GM23338 (cell line): Measurements from ENCODE around the gene APOL5. TPM values are rescaled to one million over a fixed set of nuclear protein-coding genes. Genes with fewer than 3 reads are reported as not detected.

ENCODE experiments used
- ATAC-seq: fragments of 200-7000 bp; cut with Tn5 transposase; 3 replicates; pipeline ENCODE4 v1.9.1; 2020
- DNase-seq: peaks from one replicate; pipeline ENCODE4 v3.0.0-alpha.2; 2015; ENCODE audit warnings: low spot score
- H2AFZ ChIP-seq: fragments of 200-600 bp; sonication (generic); 2 replicates; pipeline ENCODE4 v1.8.0; 2016; ENCODE audit warnings: antibody characterized with exemption, mild to moderate bottlenecking, moderate library complexity
- H3F3A ChIP-seq: fragments of 200-600 bp; sonication (generic); replicated peaks from 2 replicates; pipeline ENCODE4 v1.8.0; 2017; ENCODE audit warnings: antibody characterized with exemption, mixed run types, low read depth
- H3K27ac ChIP-seq: fragments of 200-600 bp; sonication (generic); 2 replicates; pipeline ENCODE4 v1.6.1; 2016; ENCODE audit warnings: low read depth
- H3K27me3 ChIP-seq: fragments of 200-600 bp; sonication (generic); 2 replicates; pipeline ENCODE4 v1.8.0; 2016; ENCODE audit warnings: mild to moderate bottlenecking, mixed run types, moderate library complexity; ENCODE audit not compliant: insufficient read depth
- H3K36me3 ChIP-seq: fragments of 200-600 bp; sonication (generic); 2 replicates; pipeline ENCODE4 v1.8.0; 2016; ENCODE audit warnings: mild to moderate bottlenecking; ENCODE audit not compliant: insufficient read depth
- H3K4me1 ChIP-seq: fragments of 200-600 bp; sonication (generic); 2 replicates; pipeline ENCODE4 v1.8.0; 2016; ENCODE audit warnings: mild to moderate bottlenecking, moderate library complexity; ENCODE audit not compliant: insufficient read depth
- H3K4me2 ChIP-seq: fragments of 200-600 bp; sonication (generic); 2 replicates; pipeline ENCODE4 v1.7.1; 2017; ENCODE audit warnings: mixed run types
- H3K4me3 ChIP-seq: fragments of 200-600 bp; sonication (generic); 2 replicates; pipeline ENCODE4 v1.6.1; 2016; ENCODE audit warnings: mixed run types
- H3K79me2 ChIP-seq: fragments of 200-600 bp; sonication (generic); replicated peaks from 2 replicates; pipeline ENCODE4 v1.8.0; 2017; ENCODE audit warnings: mild to moderate bottlenecking; ENCODE audit not compliant: insufficient read depth
- H3K9me2 ChIP-seq: fragments of 200-600 bp; sonication (generic); 2 replicates; pipeline ENCODE4 v1.8.0; 2017; ENCODE audit not compliant: insufficient read depth
- H4K20me1 ChIP-seq: fragments of 200-600 bp; sonication (generic); replicated peaks from 2 replicates; pipeline ENCODE4 v1.8.0; 2017; ENCODE audit warnings: mild to moderate bottlenecking; ENCODE audit not compliant: insufficient read depth
- H3K27ac Mint-ChIP-seq: 2 replicates; pipeline ENCODE4 v1.8.0; 2020; ENCODE audit warnings: inconsistent platforms, mild to moderate bottlenecking, moderate library complexity, mixed read lengths
- H3K27me3 Mint-ChIP-seq: 3 replicates; pipeline ENCODE4 v1.8.0; 2022; ENCODE audit warnings: low read depth, mild to moderate bottlenecking, moderate library complexity, mixed read lengths, inconsistent platforms; ENCODE audit not compliant: insufficient read depth, poor library complexity
- H3K36me3 Mint-ChIP-seq: 3 replicates; pipeline ENCODE4 v1.8.0; 2021; ENCODE audit warnings: low read depth, mild to moderate bottlenecking, inconsistent platforms, moderate library complexity, mixed read lengths
- H3K4me1 Mint-ChIP-seq: 3 replicates; pipeline ENCODE4 v1.8.0; 2020; ENCODE audit warnings: mild to moderate bottlenecking, inconsistent platforms, mixed read lengths
- H3K4me3 Mint-ChIP-seq: 3 replicates; pipeline ENCODE4 v1.8.0; 2021; ENCODE audit warnings: moderate library complexity, mild to moderate bottlenecking, inconsistent platforms, mixed read lengths
- H3K9me3 Mint-ChIP-seq: 3 replicates; pipeline ENCODE4 v1.8.0; 2020; ENCODE audit warnings: moderate library complexity, mild to moderate bottlenecking, inconsistent platforms, mixed read lengths
- JUNB ChIP-seq: IDR thresholded peaks from one replicate; pipeline ENCODE4 v1.6.1; 2016; ENCODE audit warnings: antibody characterized with exemption; ENCODE audit not compliant: unreplicated experiment
- POLR2AphosphoS5 ChIP-seq: IDR thresholded peaks from 2 replicates; pipeline ENCODE4 v1.6.1; 2016; ENCODE audit warnings: antibody characterized with exemption, low read depth
- REST ChIP-seq: IDR thresholded peaks from one replicate; pipeline ENCODE4 v1.6.1; 2018; ENCODE audit warnings: antibody characterized with exemption; ENCODE audit not compliant: unreplicated experiment
- ZNF331 ChIP-seq: fragments of 250-450 bp; sonication (Bioruptor Pico); IDR thresholded peaks from 2 replicates; pipeline ENCODE4 v1.5.0; 2020; ENCODE audit warnings: low read depth, mild to moderate bottlenecking, moderate library complexity
- polyA plus RNA-seq: library from polyadenylated mRNA; unstranded; fragments of >200 nt; fragmentation: Nextera tagmentation; extraction: Ambion mirVana; gene quantifications from 2 replicates; pipeline ENCODE4 v1.2.1, GENCODE V29; 2016
- total RNA-seq: library from RNA; depleted of rRNA; stranded (reverse); fragments of >200 nt; shearing (Covaris generic); gene quantifications from 2 replicates; pipeline ENCODE4 v1.2.3, GENCODE V29; 2014
- TF ChIP-seq, protein P1 (sequence below): IDR thresholded peaks from 2 replicates; pipeline ENCODE4 v1.6.1; 2016; ENCODE audit warnings: antibody characterized with exemption
- TF ChIP-seq, protein P2 (sequence below), 2 experiments: fragments of 200-600 bp in 1 of 2; sonication (generic) in 1 of 2; conservative IDR thresholded peaks; 2 replicates each; pipeline versions ENCODE4 v1.5.1 to v1.6.1; 2016 to 2017; ENCODE audit warnings: antibody characterized with exemption in 2 of 2, low read depth in 2 of 2, mild to moderate bottlenecking in 2 of 2, moderate library complexity in 1 of 2

Gene APOL5
- total and polyA plus RNA-seq, 2 experiments from 2014 or later: not detected

- Mint-ChIP-seq H3K4me1 (no peaks in the 10 kb centered on the region), H3K27ac (no peak overlapping the region), H3K9me3 (peaks cover 3% of the 10 kb centered on the region; the same call in 1 of the 3 replicates), H3K4me3 (no peak overlapping the region), H3K27me3 (peaks cover 2% of the 10 kb centered on the region), H3K36me3 (no peaks in the 10 kb centered on the region)
- ATAC-seq (peak; percentile 97), DNase-seq (peak; percentile 72)
- TF ChIP-seq, protein P1, sequence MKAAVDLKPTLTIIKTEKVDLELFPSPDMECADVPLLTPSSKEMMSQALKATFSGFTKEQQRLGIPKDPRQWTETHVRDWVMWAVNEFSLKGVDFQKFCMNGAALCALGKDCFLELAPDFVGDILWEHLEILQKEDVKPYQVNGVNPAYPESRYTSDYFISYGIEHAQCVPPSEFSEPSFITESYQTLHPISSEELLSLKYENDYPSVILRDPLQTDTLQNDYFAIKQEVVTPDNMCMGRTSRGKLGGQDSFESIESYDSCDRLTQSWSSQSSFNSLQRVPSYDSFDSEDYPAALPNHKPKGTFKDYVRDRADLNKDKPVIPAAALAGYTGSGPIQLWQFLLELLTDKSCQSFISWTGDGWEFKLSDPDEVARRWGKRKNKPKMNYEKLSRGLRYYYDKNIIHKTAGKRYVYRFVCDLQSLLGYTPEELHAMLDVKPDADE: no peak
- TF ChIP-seq, protein P2, sequence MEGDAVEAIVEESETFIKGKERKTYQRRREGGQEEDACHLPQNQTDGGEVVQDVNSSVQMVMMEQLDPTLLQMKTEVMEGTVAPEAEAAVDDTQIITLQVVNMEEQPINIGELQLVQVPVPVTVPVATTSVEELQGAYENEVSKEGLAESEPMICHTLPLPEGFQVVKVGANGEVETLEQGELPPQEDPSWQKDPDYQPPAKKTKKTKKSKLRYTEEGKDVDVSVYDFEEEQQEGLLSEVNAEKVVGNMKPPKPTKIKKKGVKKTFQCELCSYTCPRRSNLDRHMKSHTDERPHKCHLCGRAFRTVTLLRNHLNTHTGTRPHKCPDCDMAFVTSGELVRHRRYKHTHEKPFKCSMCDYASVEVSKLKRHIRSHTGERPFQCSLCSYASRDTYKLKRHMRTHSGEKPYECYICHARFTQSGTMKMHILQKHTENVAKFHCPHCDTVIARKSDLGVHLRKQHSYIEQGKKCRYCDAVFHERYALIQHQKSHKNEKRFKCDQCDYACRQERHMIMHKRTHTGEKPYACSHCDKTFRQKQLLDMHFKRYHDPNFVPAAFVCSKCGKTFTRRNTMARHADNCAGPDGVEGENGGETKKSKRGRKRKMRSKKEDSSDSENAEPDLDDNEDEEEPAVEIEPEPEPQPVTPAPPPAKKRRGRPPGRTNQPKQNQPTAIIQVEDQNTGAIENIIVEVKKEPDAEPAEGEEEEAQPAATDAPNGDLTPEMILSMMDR (conservative IDR thresholded peaks at IDR 0.05; ENCODE audit: low read depth in 2 of 2): peak; percentile 66 to 72
- TF ChIP-seq REST: no peak
- Histone ChIP-seq H3F3A (no peaks in the 10 kb centered on the region), H3K4me3 (no peak overlapping the region), H3K27me3 (no peaks in the 10 kb centered on the region), H3K9me2 (no peaks in the 10 kb centered on the region), H4K20me1 (no peaks in the 10 kb centered on the region), H3K27ac (no peak overlapping the region), H3K4me1 (no peaks in the 10 kb centered on the region), H3K36me3 (no peaks in the 10 kb centered on the region), H3K4me2 (no peak overlapping the region), H2AFZ (no peak overlapping the region), H3K79me2 (no peaks in the 10 kb centered on the region)
These were observed 1.7 kb downstream of the APOL5 start for GRCh38 chr22:35719212-35719875.

- Histone ChIP-seq H3K27me3 (no peaks in the 10 kb centered on the region), H2AFZ (0 out of 2 replicates have a peak overlapping the region, but pooled peaks have one; percentile 32), H3K79me2 (no peaks in the 10 kb centered on the region), H3K4me3 (no peak overlapping the region), H3F3A (no peaks in the 10 kb centered on the region), H3K36me3 (no peaks in the 10 kb centered on the region), H4K20me1 (no peaks in the 10 kb centered on the region), H3K4me1 (no peaks in the 10 kb centered on the region), H3K27ac (no peak overlapping the region), H3K4me2 (no peak overlapping the region), H3K9me2 (no peaks in the 10 kb centered on the region)
- peaks cover 3% of the 10 kb centered on the region for H3K27me3 Mint-ChIP-seq
- no peaks in the 10 kb centered on the region; the same call in 2 of the 3 replicates for H3K9me3 Mint-ChIP-seq
- H3K27ac Mint-ChIP-seq: no peak overlapping the region
- H3K4me1 Mint-ChIP-seq: no peaks in the 10 kb centered on the region
- no peak for DNase-seq
- no peak overlapping the region for H3K4me3 Mint-ChIP-seq
- no peaks in the 10 kb centered on the region for H3K36me3 Mint-ChIP-seq
- ATAC-seq: no peak
- no peak for TF ChIP-seq JUNB
- TF ChIP-seq REST: no peak
- TF ChIP-seq, protein P2 (conservative IDR thresholded peaks at IDR 0.05; ENCODE audit: low read depth in 2 of 2): no peak
- TF ChIP-seq POLR2AphosphoS5: no peak
- TF ChIP-seq ZNF331 (CRISPR knock-in tag): no peak
These were observed 4.3 kb downstream of the APOL5 start for GRCh38 chr22:35721960-35722359.
